HepG2 (cell line): Measurements from ENCODE around the gene UMOD. TPM values are rescaled to one million over a fixed set of nuclear protein-coding genes. Genes with fewer than 3 reads are reported as not detected.
A peak's percentile ranks its signal among the peaks of the same experiment; 100 is the strongest.

ENCODE experiments used
- ARID5B ChIP-seq: IDR thresholded peaks from 2 replicates; pipeline ENCODE4 v1.4.0; 2020; ENCODE audit warnings: mild to moderate bottlenecking, missing genetic modification reagents
- EED ChIP-seq: sonication (generic); formaldehyde crosslinking; IDR thresholded peaks from 2 replicates; pipeline ENCODE4 v1.5.0; 2020; ENCODE audit warnings: mild to moderate bottlenecking, missing genetic modification reagents
- ELF1 ChIP-seq: sonication (generic); formaldehyde crosslinking; IDR thresholded peaks from 2 replicates; pipeline ENCODE4 v1.4.0; 2020; ENCODE audit warnings: missing genetic modification reagents
- MEIS1 ChIP-seq: sonication (generic); formaldehyde crosslinking; IDR thresholded peaks from 2 replicates; pipeline ENCODE4 v1.9.0; 2021; ENCODE audit warnings: mild to moderate bottlenecking, missing genetic modification reagents, moderate library complexity, borderline replicate concordance
- PAWR ChIP-seq: sonication (generic); formaldehyde crosslinking; IDR thresholded peaks from 2 replicates; pipeline ENCODE4 v1.4.0; 2020; ENCODE audit warnings: missing genetic modification reagents, mild to moderate bottlenecking, borderline replicate concordance
- PCBP2 ChIP-seq: fragments of 200-400 bp; formaldehyde crosslinking; optimal IDR thresholded peaks from 2 replicates; pipeline ENCODE3; 2018; ENCODE audit warnings: low read length, low read depth; ENCODE audit not compliant: poor library complexity, severe bottlenecking
- RELA ChIP-seq: sonication (generic); formaldehyde crosslinking; IDR thresholded peaks from 2 replicates; pipeline ENCODE4 v1.4.0; 2020; ENCODE audit warnings: missing genetic modification reagents
- SIX1 ChIP-seq: sonication (generic); formaldehyde crosslinking; IDR thresholded peaks from 2 replicates; pipeline ENCODE4 v1.4.0; 2020; ENCODE audit warnings: missing genetic modification reagents, borderline replicate concordance
- SKIL ChIP-seq: sonication (generic); formaldehyde crosslinking; IDR thresholded peaks from 2 replicates; pipeline ENCODE4 v1.8.0; 2022; ENCODE audit warnings: missing genetic modification reagents, mild to moderate bottlenecking, moderate library complexity, borderline replicate concordance
- SNAI1 ChIP-seq: sonication (generic); formaldehyde crosslinking; IDR thresholded peaks from 2 replicates; pipeline ENCODE4 v1.5.0; 2020; ENCODE audit warnings: mild to moderate bottlenecking, missing genetic modification reagents, borderline replicate concordance
- SSRP1 ChIP-seq: IDR thresholded peaks from 2 replicates; pipeline ENCODE4 v1.6.1; 2016; ENCODE audit warnings: control low read depth
- TCF12 ChIP-seq, 2 experiments: fragments of 450-650 bp in 1 of 2; sonication (generic) in 1 of 2; formaldehyde crosslinking in 1 of 2; IDR thresholded peaks; 2 replicates each; pipeline versions ENCODE4 v1.6.1 to v1.8.0; 2017 to 2022; ENCODE audit warnings: antibody characterized with exemption in 1 of 2, mild to moderate bottlenecking in 1 of 2, missing genetic modification reagents in 1 of 2, moderate library complexity in 1 of 2
- TRAFD1 ChIP-seq: sonication (generic); formaldehyde crosslinking; IDR thresholded peaks from 2 replicates; pipeline ENCODE4 v1.5.1; 2020; ENCODE audit warnings: missing genetic modification reagents, mild to moderate bottlenecking, borderline replicate concordance
- YEATS2 ChIP-seq: sonication (generic); formaldehyde crosslinking; IDR thresholded peaks from 2 replicates; pipeline ENCODE4 v1.4.0; 2020; ENCODE audit warnings: missing genetic modification reagents, borderline replicate concordance
- ZNF18 ChIP-seq: sonication (generic); formaldehyde crosslinking; IDR thresholded peaks from 2 replicates; pipeline ENCODE4 v1.8.0; 2022; ENCODE audit warnings: mild to moderate bottlenecking, missing genetic modification reagents; ENCODE audit not compliant: insufficient replicate concordance
- ZNF572 ChIP-seq: sonication (generic); formaldehyde crosslinking; IDR thresholded peaks from 2 replicates; pipeline ENCODE4 v1.5.1; 2020; ENCODE audit warnings: mild to moderate bottlenecking, missing genetic modification reagents
- polyA plus RNA-seq, 8 experiments: library from polyadenylated mRNA; depleted of rRNA in 3 of 8; stranded (reverse) in 7 of 8; unstranded in 1 of 8; fragments of >200 nt; fragmentation: Illumina TruSeq in 4 of 8; extraction: Trizol in 4 of 8; gene quantifications; 2 replicates each; pipeline versions ENCODE4 v1.2.1 to v1.2.3, GENCODE V29; 2011 to 2016; ENCODE audit warnings: low read depth in 4 of 8, missing spikeins in 1 of 8, mixed read lengths in 1 of 8; ENCODE audit not compliant: insufficient read depth in 1 of 8
- total RNA-seq, 5 experiments: library from RNA; depleted of rRNA; stranded (reverse); fragments of >200 nt; fragmentation: Illumina TruSeq; extraction: Trizol; gene quantifications; 2 replicates each; pipeline ENCODE4 v1.2.3, GENCODE V29; 2016; ENCODE audit warnings: low read depth in 1 of 5

Gene UMOD
- total and polyA plus RNA-seq, 2 of the 13 experiments (the other 11 are each of a cell fraction or from before 2014, with no cell fraction given), result not detected

- TF ChIP-seq RELA (CRISPR knock-in tag), result no peak
- no peak for TF ChIP-seq TRAFD1 (CRISPR knock-in tag)
- no peak for TF ChIP-seq TCF12 (IDR thresholded peaks at IDR 0.05)
- TF ChIP-seq TCF12 (CRISPR knock-in tag; IDR thresholded peaks at IDR 0.05), result no peak
- no peak for TF ChIP-seq SKIL
- TF ChIP-seq ARID5B, result peak; percentile 33; the same call in 1 of the 2 replicates
- no peak for TF ChIP-seq SNAI1 (CRISPR knock-in tag)
- TF ChIP-seq ELF1 (CRISPR knock-in tag), result peak; percentile 65
- TF ChIP-seq SIX1 (CRISPR knock-in tag), result peak; percentile 92
- TF ChIP-seq MEIS1 (CRISPR knock-in tag), result no peak
- no peak for TF ChIP-seq PCBP2
- peak; percentile 76; the same call in 1 of the 2 replicates for TF ChIP-seq EED (CRISPR knock-in tag)
- TF ChIP-seq PAWR (CRISPR knock-in tag), result no peak
- TF ChIP-seq ZNF18 (CRISPR knock-in tag), result no peak
- 0 out of 2 replicates have a peak, but pooled peaks have one; percentile 42 for TF ChIP-seq ZNF572 (CRISPR knock-in tag)
- no peak for TF ChIP-seq YEATS2
- TF ChIP-seq SSRP1 (CRISPR knock-in tag), result no peak
These were observed 49.0 kb upstream of the UMOD start (continued) for GRCh38 chr16:20401475-20402016.
